ENCODE results near the gene AURKAIP1. TPM values are rescaled to one million over a fixed set of nuclear protein-coding genes. Genes with fewer than 3 reads are reported as not detected.

The AURKAIP1 gene
- total and polyA plus RNA-seq, 9 of the 15 experiments (the other 6 are each of a cell fraction or from before 2014, with no cell fraction given): 7.8 to 478 (median 92.0) TPM

DNA sequence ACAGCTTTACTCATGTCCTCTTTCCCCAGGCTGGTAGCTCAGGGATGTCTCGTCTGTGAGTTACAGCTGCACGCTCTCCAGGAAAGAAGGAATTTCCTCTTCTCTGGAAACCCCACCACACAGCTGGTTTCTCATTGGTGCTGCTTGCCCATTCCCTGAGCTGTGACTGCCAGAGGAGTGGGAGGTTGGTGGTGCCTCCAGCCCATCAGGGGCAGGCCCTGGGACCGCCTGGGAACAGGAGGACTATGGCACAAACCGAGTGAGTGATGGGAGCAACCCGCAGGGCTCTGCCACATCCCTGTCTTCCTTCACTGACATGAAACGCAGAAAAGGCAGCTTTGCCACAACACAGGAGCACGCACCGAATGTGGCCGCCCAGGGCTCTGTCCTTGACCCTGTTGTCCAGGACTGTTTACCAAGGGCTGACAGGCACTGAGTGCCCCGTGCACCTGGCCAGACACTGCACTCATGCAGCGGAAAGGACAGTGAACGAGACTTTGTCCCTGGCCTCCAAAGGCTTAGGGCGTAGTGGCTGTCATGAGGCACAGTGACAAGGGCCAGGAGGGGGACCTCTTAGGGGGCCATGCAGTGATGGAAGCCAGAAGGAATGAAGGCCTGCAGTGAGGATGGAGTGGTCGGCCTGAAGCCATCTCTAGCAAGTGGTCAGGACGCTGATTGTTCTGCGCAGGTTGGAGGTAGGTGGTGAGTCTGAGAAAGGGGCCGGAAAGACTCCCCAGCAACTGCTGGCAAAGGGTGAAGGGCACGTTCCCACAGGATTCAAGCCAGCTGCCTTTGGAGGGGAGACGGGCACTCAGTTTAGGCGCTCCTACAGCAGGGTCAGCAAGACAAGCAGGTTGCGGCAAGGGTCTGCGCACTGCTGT, 25.8 kb upstream of the AURKAIP1 start (continued):
- TF ChIP-seq CEBPG (CRISPR knock-in tag; IDR thresholded peaks at IDR 0.05): peak; percentile 0; the same call in 1 of the 2 replicates
- no peak for TF ChIP-seq CEBPG (tag; conservative IDR thresholded peaks at IDR 0.05 in 1 of 2, IDR thresholded peaks at IDR 0.05 in 1 of 2)
- no peak for TF ChIP-seq NFE2L1 (tag; IDR thresholded peaks at IDR 0.05; ENCODE audit: borderline replicate concordance, low read depth)
- no peak for TF ChIP-seq CTCF (IDR thresholded peaks at IDR 0.05 in 2 of 3, conservative IDR thresholded peaks at IDR 0.05 in 1 of 3; ENCODE audit: insufficient read depth in 2 of 3, low read depth in 1 of 3, low read length in 3 of 3)
- peak; percentile 69; the same call in 1 of the 2 replicates for TF ChIP-seq MYNN (IDR thresholded peaks at IDR 0.05)
- no peak for TF ChIP-seq MYNN (CRISPR knock-in tag; IDR thresholded peaks at IDR 0.05)
- peak; percentile 23; the same call in 1 of the 2 replicates for TF ChIP-seq ZNF263 (CRISPR knock-in tag; IDR thresholded peaks at IDR 0.05; ENCODE audit: borderline replicate concordance)
- no peak for TF ChIP-seq ID3 (CRISPR knock-in tag; IDR thresholded peaks at IDR 0.05)
- TF ChIP-seq ID3 (tag; IDR thresholded peaks at IDR 0.05): no peak
- no peak for TF ChIP-seq ZNF586 (CRISPR knock-in tag; conservative IDR thresholded peaks at IDR 0.05)
- TF ChIP-seq ZNF780A (CRISPR knock-in tag; IDR thresholded peaks at IDR 0.05): no peak
- no peak for TF ChIP-seq ETV1 (tag; conservative IDR thresholded peaks at IDR 0.05; ENCODE audit: low read depth)
- no peak for TF ChIP-seq FOXJ3 (CRISPR knock-in tag; IDR thresholded peaks at IDR 0.05)
- TF ChIP-seq YY1 (IDR thresholded peaks at IDR 0.05; ENCODE audit: borderline replicate concordance in 1 of 3, control insufficient read depth in 1 of 3, extremely low read depth in 1 of 3, insufficient read depth in 3 of 3, insufficient read length in 1 of 3, insufficient replicate concordance in 2 of 3, low read depth in 1 of 3, low read length in 2 of 3): no peak
- TF ChIP-seq KAT7 (CRISPR knock-in tag; IDR thresholded peaks at IDR 0.05; ENCODE audit: borderline replicate concordance): no peak
- no peak for TF ChIP-seq GABPB1 (CRISPR knock-in tag; IDR thresholded peaks at IDR 0.05)

Measured in K562 (cell line).